Astrocyte of the cerebellum (primary cell): ENCODE data around the gene TMBIM1.
A peak's percentile ranks its signal among the peaks of the same experiment; 100 is the strongest.

Source experiments
- DNase-seq: peaks from one replicate; pipeline ENCODE4 v3.0.0-alpha.2; 2011; ENCODE audit warnings: low read depth
- H3K4me3 ChIP-seq: 2 replicates; pipeline ENCODE4 v1.5.1; 2011; ENCODE audit warnings: mild to moderate bottlenecking, low read depth, low read length, moderate library complexity
- CTCF ChIP-seq: IDR thresholded peaks from 2 replicates; pipeline ENCODE4 v1.5.1; 2012; ENCODE audit warnings: low read length, low read depth, moderate library complexity, mild to moderate bottlenecking; ENCODE audit errors: missing control alignments
- in situ Hi-C: cut with HindIII; loops from 2 replicates; pipeline ENCODE4 v1.10.0; 2017; ENCODE audit warnings: low sequenced_read_pairs

TMBIM1 gene

GRCh38 chr2:218282173-218282991, 9.9 kb downstream of the TMBIM1 start:
- DNase-seq = no peak
- no peak for TF ChIP-seq CTCF
- in situ Hi-C loops = no loop called here
- no peak overlapping the region for H3K4me3 ChIP-seq

GRCh38 chr2:218281449-218281848, 10.9 kb downstream of the TMBIM1 start:
- H3K4me3 ChIP-seq = no peak overlapping the region
- no peak for TF ChIP-seq CTCF
- peak; percentile 41 for DNase-seq
- in situ Hi-C loops = no loop called here

- no peak for DNase-seq
- no peak for TF ChIP-seq CTCF
- H3K4me3 ChIP-seq = no peak overlapping the region
- in situ Hi-C loops = no loop called here
These were observed 11.9 kb downstream of the TMBIM1 start for GRCh38 chr2:218280260-218280870.

- no peak for DNase-seq
- TF ChIP-seq CTCF = no peak
- no peak overlapping the region for H3K4me3 ChIP-seq
- in situ Hi-C loops = no loop called here
These were observed 13.6 kb downstream of the TMBIM1 start for GRCh38 chr2:218278531-218279360.

DNA sequence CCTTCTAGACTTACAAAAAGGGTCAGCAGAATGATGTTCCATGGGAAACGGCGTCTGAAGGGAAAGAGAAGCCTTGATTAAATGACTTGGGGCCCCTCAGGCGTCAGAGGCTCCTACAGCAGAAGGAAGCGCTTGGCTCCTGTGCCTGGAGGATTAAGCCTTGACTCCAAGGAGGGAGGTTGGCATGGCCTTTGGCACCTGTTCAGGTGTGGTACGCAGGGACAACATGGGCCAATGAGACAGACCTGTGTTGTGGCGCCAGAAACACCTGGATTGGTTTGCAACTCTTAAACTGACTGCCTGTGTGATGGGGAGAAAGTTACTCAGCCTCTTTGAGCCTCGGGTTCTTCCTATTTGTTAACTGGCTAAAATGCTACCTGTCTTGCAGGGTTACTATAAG, 14.4 kb downstream of the TMBIM1 start:
- no peak for DNase-seq
- in situ Hi-C loops = no loop called here
- no peak overlapping the region for H3K4me3 ChIP-seq
- no peak for TF ChIP-seq CTCF

- in situ Hi-C loops = no loop called here
- DNase-seq = no peak
- H3K4me3 ChIP-seq = no peak overlapping the region
- no peak for TF ChIP-seq CTCF
These were observed 15.1 kb downstream of the TMBIM1 start for GRCh38 chr2:218276986-218277755.
